Body of pancreas (tissue), 4 donors: ENCODE results near the gene ATXN1.

Experiments
- CTCF ChIP-seq, 7 experiments: fragments of 450-650 bp in 4 of 7; fragments of 200-600 bp in 3 of 7; sonication (generic) in 3 of 7; IDR thresholded peaks; one replicate each; pipeline ENCODE4 v1.5.1; 2016 to 2019; ENCODE audit warnings: antibody characterized with exemption in 7 of 7
- POLR2A ChIP-seq, 3 donors: fragments of 450-650 bp; IDR thresholded peaks; one replicate each; pipeline ENCODE4 v1.6.1; 2016; ENCODE audit warnings: antibody characterized with exemption in 3 of 3, mild to moderate bottlenecking in 2 of 3

GRCh38 chr6:16286151-16286522 is 475.1 kb downstream of the ATXN1 start:
- no peak for TF ChIP-seq POLR2A (IDR thresholded peaks at IDR 0.05)
- TF ChIP-seq CTCF (IDR thresholded peaks at IDR 0.05) = peak in 6 of 7 experiments; percentile 15 to 33 (median 27)
